Heart left ventricle (tissue), 13 donors: ENCODE results near the gene CYP19A1.

Experiments used
- CTCF ChIP-seq, 12 donors: fragments of 200-600 bp; sonication (generic) in 4 of 12; IDR thresholded peaks; one replicate each; pipeline versions ENCODE4 v1.5.0 to v1.8.0; 2018 to 2022; ENCODE audit warnings: antibody characterized with exemption in 12 of 12, mild to moderate bottlenecking in 5 of 12
- POLR2A ChIP-seq, 2 donors: fragments of 450-650 bp; IDR thresholded peaks; one replicate each; pipeline ENCODE4 v1.6.1; 2017; ENCODE audit warnings: antibody characterized with exemption in 2 of 2, mild to moderate bottlenecking in 2 of 2, moderate library complexity in 2 of 2
- donor health status: ischemic (EF 13 %, LVEDD 7.1; RV severe dilation, severe dysfunction).
- donor health status: DM: no; HTN: yes; CAD: no.
- donor health status: DM: no; HTN: no; CAD: no.
- donor health status: ischemic (EF 25% LVEDD 6.9; RV normal size, moderate dysfunction).
- donor health status: ischemic (EF 25% LVEDD 5.7; RV mildly dilated, moderate dysfunction).
- donor health status: ischemic (EF 35%, LVEDD 5.7; RV mildly dilated, moderate dysfunction).
- donor health status: nonischemic (EF 11% LVEDD 7.7; RV severe dilation, severe dysfunction).
- donor health status: DM: yes; HTN: yes; CAD: no.
- donor health status: PGD.
- donor health status: ischemic (EF 29% LVEDD 5.4; RV normal size, mild dysfunction).
- donor health status: nonischemic (EF 23%, LVEDD 6.1; RV moderate dilation, normal function).

- no peak for TF ChIP-seq POLR2A (IDR thresholded peaks at IDR 0.05)
- TF ChIP-seq CTCF (IDR thresholded peaks at IDR 0.05) = no peak
Measured at GRCh38 chr15:51314391-51315337, 23.7 kb downstream of the CYP19A1 start.
